Measurements from ENCODE around the gene EDDM3A. TPM values are rescaled to one million over a fixed set of nuclear protein-coding genes. Genes with fewer than 3 reads are reported as not detected.
A peak's percentile ranks its signal among the peaks of the same experiment; 100 is the strongest.
"Not testable (repeated sequence)": the region's sequence is repeated elsewhere in the genome, so short reads cannot be mapped to it uniquely, and the experiment has no call there.

The EDDM3A gene
- total and polyA plus RNA-seq, 4 donors, result not detected

DNA sequence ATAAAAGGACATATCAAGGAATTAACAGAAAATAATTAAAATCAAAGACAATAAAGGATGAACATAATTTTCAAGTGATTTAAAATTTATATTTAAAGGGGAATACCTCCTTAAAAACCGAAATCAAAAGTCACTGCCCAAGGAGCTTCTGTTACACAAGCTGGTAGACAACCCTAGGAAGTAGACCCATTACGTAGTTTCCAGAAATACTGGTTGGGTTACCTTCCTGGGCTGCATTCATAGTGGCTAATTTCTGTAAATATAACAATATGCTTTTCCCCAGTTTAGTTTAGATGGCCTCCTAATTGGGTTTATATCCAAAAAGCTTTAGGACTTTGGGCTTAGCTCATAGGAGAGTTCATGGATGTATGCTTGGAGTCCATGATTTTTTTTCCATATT is 2.1 kb upstream of the EDDM3A start:
- Histone ChIP-seq H3K9me3 (ENCODE audit: control insufficient read depth, low read length) (no peaks in the 10 kb centered on the region), H3K27me3 (ENCODE audit: control insufficient read depth in 1 of 2, insufficient read depth in 2 of 2, low read length in 1 of 2) (peaks cover 0 to 3% of the 10 kb centered on the region in 2 donors), H3K27ac (ENCODE audit: low read depth in 1 of 2, low read length in 2 of 2) (no peak overlapping the region), H3K4me3 (ENCODE audit: low read length in 2 of 2) (no peak overlapping the region), H3K4me1 (ENCODE audit: control insufficient read depth in 1 of 2, insufficient read depth in 2 of 2, low read length in 2 of 2) (no peaks in the 10 kb centered on the region), H3K36me3 (ENCODE audit: control insufficient read depth in 1 of 2, insufficient read depth in 2 of 2, low read length in 1 of 2) (no peaks in the 10 kb centered on the region)
- DNase-seq (no peak), ATAC-seq (ENCODE audit: low FRiP score) (no peak)
- intact Hi-C loops (cut with DNase I), result no loop called here
- WGBS, 2 donors, result 84 to 85% methylated on average over 2 of the region's 2 CpGs

DNA sequence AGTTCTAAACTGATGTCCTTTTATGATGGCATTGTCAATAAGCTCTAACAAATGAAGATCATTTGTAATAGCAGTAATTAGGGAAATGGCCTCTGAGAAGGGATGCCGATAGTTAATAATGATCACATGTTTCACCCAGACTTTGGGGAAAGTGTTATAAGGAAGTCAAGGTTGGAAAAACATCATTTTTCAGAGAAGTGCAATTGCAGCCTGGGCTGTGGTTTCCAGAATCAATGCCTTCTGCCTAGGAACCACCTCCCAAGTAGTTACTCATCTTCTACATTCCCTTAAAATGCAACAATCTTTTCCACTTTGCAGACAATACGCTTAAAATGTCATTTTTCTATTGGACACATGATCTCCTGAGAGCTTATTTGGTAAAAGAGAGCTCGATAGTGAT is 879 bp downstream of the EDDM3A start:
- Histone ChIP-seq H3K36me3 (ENCODE audit: control insufficient read depth in 1 of 2, insufficient read depth in 2 of 2, low read length in 1 of 2) (no peaks in the 10 kb centered on the region), H3K27me3 (ENCODE audit: control insufficient read depth in 1 of 2, insufficient read depth in 2 of 2, low read length in 1 of 2) (peaks cover 0 to 3% of the 10 kb centered on the region in 2 donors), H3K4me1 (ENCODE audit: control insufficient read depth in 1 of 2, insufficient read depth in 2 of 2, low read length in 2 of 2) (no peaks in the 10 kb centered on the region), H3K9me3 (ENCODE audit: control insufficient read depth, low read length) (no peaks in the 10 kb centered on the region), H3K27ac (ENCODE audit: low read depth in 1 of 2, low read length in 2 of 2) (no peak overlapping the region), H3K4me3 (ENCODE audit: low read length in 2 of 2) (no peak overlapping the region)
- intact Hi-C loops (cut with DNase I), result no loop called here
- WGBS, 2 donors, result 83 to 91% methylated on average over 3 of the region's 3 CpGs
- ATAC-seq (ENCODE audit: low FRiP score), result no peak
- no peak for DNase-seq

DNA sequence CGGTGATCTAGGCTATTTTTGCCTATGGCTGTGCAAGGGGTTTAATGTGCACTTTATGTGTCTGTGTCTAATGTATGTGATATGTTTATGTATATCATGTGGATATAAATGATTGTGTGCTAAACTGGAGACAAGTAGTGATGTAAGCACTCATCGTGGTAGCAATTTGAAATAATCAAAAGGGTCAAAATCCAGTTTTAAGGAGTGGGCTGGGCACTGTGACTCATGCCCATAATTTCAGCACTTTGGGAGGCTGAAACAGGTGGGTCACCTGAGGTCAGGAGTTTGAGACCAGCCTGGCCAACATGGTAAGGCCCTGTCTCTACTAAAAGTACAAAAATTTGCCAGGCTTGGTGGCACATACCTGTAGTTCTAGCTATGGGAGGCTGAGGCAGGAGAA is 2.8 kb downstream of the EDDM3A start:
- Histone ChIP-seq H3K27me3 (ENCODE audit: control insufficient read depth in 1 of 2, insufficient read depth in 2 of 2, low read length in 1 of 2) (peaks cover 0 to 3% of the 10 kb centered on the region in 2 donors), H3K36me3 (ENCODE audit: control insufficient read depth in 1 of 2, insufficient read depth in 2 of 2, low read length in 1 of 2) (no peaks in the 10 kb centered on the region), H3K27ac (ENCODE audit: low read depth in 1 of 2, low read length in 2 of 2) (no peak overlapping the region), H3K4me1 (ENCODE audit: control insufficient read depth in 1 of 2, insufficient read depth in 2 of 2, low read length in 2 of 2) (no peaks in the 10 kb centered on the region), H3K4me3 (ENCODE audit: low read length in 2 of 2) (no peak overlapping the region), H3K9me3 (ENCODE audit: control insufficient read depth, low read length) (peaks cover 7% of the 10 kb centered on the region)
- no peak for ATAC-seq (ENCODE audit: low FRiP score)
- no peak for DNase-seq
- WGBS, 2 donors, result 87 to 91% methylated on average over 2 of the region's 2 CpGs
- intact Hi-C loops (cut with DNase I), result no loop called here

DNA sequence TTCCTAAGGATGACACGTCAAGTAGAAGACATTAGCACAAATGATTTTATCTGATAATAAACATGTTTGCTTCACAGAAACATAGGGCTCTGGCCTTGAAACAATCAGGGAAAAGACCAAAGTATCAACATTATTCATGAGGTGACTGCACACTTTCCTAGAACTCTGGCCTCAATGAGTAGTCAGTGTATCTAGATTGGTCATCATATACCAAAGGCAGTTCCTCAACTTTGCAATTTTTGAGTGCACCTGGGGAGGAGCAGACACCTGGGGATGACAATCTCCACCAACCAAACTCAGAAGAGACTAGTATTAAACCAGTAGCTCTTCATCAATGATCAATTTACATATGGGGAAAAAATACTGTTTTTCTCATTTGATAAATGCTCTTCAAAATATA is 4.5 kb downstream of the EDDM3A start:
- DNase-seq (no peak), ATAC-seq (ENCODE audit: low FRiP score) (no peak)
- Histone ChIP-seq H3K9me3 (ENCODE audit: control insufficient read depth, low read length) (peaks cover 8% of the 10 kb centered on the region), H3K4me1 (ENCODE audit: control insufficient read depth in 1 of 2, insufficient read depth in 2 of 2, low read length in 2 of 2) (no peaks in the 10 kb centered on the region), H3K36me3 (ENCODE audit: control insufficient read depth in 1 of 2, insufficient read depth in 2 of 2, low read length in 1 of 2) (no peaks in the 10 kb centered on the region), H3K27ac (ENCODE audit: low read depth in 1 of 2, low read length in 2 of 2) (no peak overlapping the region), H3K27me3 (ENCODE audit: control insufficient read depth in 1 of 2, insufficient read depth in 2 of 2, low read length in 1 of 2) (peaks cover 0 to 3% of the 10 kb centered on the region in 2 donors), H3K4me3 (ENCODE audit: low read length in 2 of 2) (no peak overlapping the region)
- 82% methylated on average over 1 of the region's 1 CpG for WGBS, 2 donors
- intact Hi-C loops (cut with DNase I), result no loop called here

DNA sequence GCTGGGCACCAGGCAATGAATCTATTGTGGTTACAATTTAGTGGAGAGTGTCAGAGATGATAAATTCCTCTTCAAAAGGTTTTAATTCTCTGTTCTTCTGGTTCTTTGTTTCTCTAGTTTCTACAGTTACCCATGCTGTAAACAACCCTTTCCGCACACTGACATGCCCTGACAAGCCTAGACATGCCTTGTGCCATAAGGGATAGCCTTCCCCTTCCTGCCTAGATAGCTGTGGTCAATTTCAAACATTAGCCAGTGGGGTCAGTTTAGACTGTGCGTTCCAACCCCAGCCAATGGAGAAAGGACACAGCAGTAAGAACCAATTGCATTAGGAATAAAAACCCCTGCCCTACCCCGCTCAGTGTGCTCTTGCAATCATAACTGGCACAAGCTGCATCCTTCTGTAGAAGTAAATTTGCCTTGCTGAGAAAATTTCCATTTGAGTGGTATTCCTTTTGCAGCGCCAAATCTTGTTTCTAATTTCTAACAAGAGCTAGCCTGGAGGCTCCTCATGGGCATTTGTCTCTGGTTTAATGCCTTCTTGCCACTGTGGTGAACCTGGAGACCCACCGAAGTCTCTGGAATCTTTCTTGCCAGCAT is 6.4 kb downstream of the EDDM3A start:
- ATAC-seq (ENCODE audit: low FRiP score) (no peak), DNase-seq (no peak)
- Histone ChIP-seq H3K9me3 (ENCODE audit: control insufficient read depth, low read length) (peaks cover 8% of the 10 kb centered on the region), H3K4me1 (ENCODE audit: control insufficient read depth in 1 of 2, insufficient read depth in 2 of 2, low read length in 2 of 2) (no peaks in the 10 kb centered on the region), H3K36me3 (ENCODE audit: control insufficient read depth in 1 of 2, insufficient read depth in 2 of 2, low read length in 1 of 2) (no peaks in the 10 kb centered on the region), H3K27ac (ENCODE audit: low read depth in 1 of 2, low read length in 2 of 2) (no peak overlapping the region), H3K4me3 (ENCODE audit: low read length in 2 of 2) (no peak overlapping the region), H3K27me3 (ENCODE audit: control insufficient read depth in 1 of 2, insufficient read depth in 2 of 2, low read length in 1 of 2) (peaks cover 0 to 3% of the 10 kb centered on the region in 2 donors)
- intact Hi-C loops (cut with DNase I), result no loop called here
- WGBS, 2 donors, result 82 to 84% methylated on average over 5 of the region's 5 CpGs

DNA sequence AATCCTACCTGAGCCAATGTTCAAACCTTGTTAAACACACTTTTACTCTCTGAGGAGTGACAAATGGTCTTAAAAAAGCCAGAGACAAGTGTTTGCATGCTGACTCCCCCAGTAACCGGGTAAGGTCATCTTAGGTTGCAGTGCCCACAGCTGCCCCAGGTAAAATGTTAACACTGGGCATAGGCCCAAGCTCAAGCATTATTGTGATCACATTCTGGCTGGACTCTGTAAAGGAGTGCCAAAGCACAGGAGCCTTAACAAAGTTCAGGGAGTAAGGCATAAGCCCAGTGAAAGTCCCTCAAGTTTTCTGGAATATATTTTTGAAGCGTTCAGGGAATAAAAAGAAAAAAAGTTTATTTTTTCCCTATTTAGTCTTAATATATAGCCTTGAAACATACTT is 8.6 kb downstream of the EDDM3A start:
- no peaks in the 10 kb centered on the region for H3K4me1 ChIP-seq (ENCODE audit: control insufficient read depth in 1 of 2, insufficient read depth in 2 of 2, low read length in 2 of 2)
- no peak for DNase-seq
- peaks cover 8% of the 10 kb centered on the region for H3K9me3 ChIP-seq (ENCODE audit: control insufficient read depth, low read length)
- no peaks in the 10 kb centered on the region for H3K36me3 ChIP-seq (ENCODE audit: control insufficient read depth in 1 of 2, insufficient read depth in 2 of 2, low read length in 1 of 2)
- intact Hi-C loops (cut with DNase I), result no loop called here
- ATAC-seq (ENCODE audit: low FRiP score), result no peak
- WGBS, 2 donors, result 73 to 81% methylated on average over 2 of the region's 2 CpGs
- H3K27me3 ChIP-seq (ENCODE audit: control insufficient read depth in 1 of 2, insufficient read depth in 2 of 2, low read length in 1 of 2), result no peaks in the 10 kb centered on the region
- no peak overlapping the region for H3K27ac ChIP-seq (ENCODE audit: low read depth in 1 of 2, low read length in 2 of 2)
- H3K4me3 ChIP-seq (ENCODE audit: low read length in 2 of 2), result no peak overlapping the region

DNA sequence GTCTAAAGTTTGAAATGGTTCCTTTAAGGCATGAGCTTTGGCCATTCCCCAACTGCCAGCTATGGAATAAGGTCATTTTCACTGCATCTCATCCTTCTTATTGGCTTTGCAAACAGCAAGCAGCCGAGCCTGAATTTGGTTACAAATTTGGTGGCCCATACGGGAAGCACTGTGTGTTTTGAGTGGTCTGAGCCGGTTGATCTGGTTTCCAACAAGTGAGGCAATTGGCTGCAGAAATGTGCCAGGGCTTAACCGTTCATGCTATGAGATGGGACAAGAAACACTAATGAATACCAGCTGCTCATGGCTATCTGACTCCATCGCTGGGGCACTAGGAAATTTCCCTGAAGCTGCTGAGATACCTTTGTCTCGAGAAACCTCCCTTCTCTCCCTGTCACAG is 9.3 kb downstream of the EDDM3A start:
- no peak overlapping the region for H3K27ac ChIP-seq (ENCODE audit: low read depth in 1 of 2, low read length in 2 of 2)
- ATAC-seq (ENCODE audit: low FRiP score), result no peak
- WGBS, 2 donors, result 73 to 75% methylated on average over 6 of the region's 6 CpGs
- intact Hi-C loops (cut with DNase I), result no loop called here
- no peak for DNase-seq
- no peaks in the 10 kb centered on the region for H3K27me3 ChIP-seq (ENCODE audit: control insufficient read depth in 1 of 2, insufficient read depth in 2 of 2, low read length in 1 of 2)
- no peaks in the 10 kb centered on the region for H3K4me1 ChIP-seq (ENCODE audit: control insufficient read depth in 1 of 2, insufficient read depth in 2 of 2, low read length in 2 of 2)
- no peak overlapping the region for H3K4me3 ChIP-seq (ENCODE audit: low read length in 2 of 2)
- H3K36me3 ChIP-seq (ENCODE audit: control insufficient read depth in 1 of 2, insufficient read depth in 2 of 2, low read length in 1 of 2), result no peaks in the 10 kb centered on the region
- H3K9me3 ChIP-seq (ENCODE audit: control insufficient read depth, low read length), result peaks cover 8% of the 10 kb centered on the region

DNA sequence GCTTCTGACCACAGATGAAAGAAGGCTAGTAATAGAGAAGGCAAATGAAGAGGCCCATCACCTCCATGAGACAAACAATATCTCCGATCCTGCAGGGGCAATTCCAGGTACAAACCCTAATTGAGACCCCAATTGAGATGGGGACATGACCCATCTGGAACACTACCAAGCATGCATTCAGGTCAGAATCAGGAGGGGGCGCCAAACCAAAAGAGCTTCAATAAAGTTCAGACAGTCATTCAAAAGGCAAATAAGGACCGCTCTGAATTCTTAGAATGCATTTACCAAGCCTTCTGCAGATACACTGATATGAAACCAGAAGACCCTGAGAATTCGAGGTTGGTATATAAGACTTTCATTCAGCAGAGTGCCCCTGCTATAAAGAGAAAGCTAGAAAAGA is 12.3 kb downstream of the EDDM3A start:
- Histone ChIP-seq H3K9me3 (ENCODE audit: control insufficient read depth, low read length) (peaks cover 2% of the 10 kb centered on the region), H3K27me3 (ENCODE audit: control insufficient read depth in 1 of 2, insufficient read depth in 2 of 2, low read length in 1 of 2) (no peaks in the 10 kb centered on the region), H3K4me3 (ENCODE audit: low read length in 2 of 2) (no peak overlapping the region), H3K4me1 (ENCODE audit: control insufficient read depth in 1 of 2, insufficient read depth in 2 of 2, low read length in 2 of 2) (no peaks in the 10 kb centered on the region), H3K36me3 (ENCODE audit: control insufficient read depth in 1 of 2, insufficient read depth in 2 of 2, low read length in 1 of 2) (no peaks in the 10 kb centered on the region), H3K27ac (ENCODE audit: low read depth in 1 of 2, low read length in 2 of 2) (no peak overlapping the region)
- 64 to 67% methylated on average over 4 of the region's 4 CpGs for WGBS, 2 donors
- peak in 1 of 2 donors; percentile 46 for DNase-seq
- intact Hi-C loops (cut with DNase I), result no loop called here
- ATAC-seq (ENCODE audit: low FRiP score), result no peak

DNA sequence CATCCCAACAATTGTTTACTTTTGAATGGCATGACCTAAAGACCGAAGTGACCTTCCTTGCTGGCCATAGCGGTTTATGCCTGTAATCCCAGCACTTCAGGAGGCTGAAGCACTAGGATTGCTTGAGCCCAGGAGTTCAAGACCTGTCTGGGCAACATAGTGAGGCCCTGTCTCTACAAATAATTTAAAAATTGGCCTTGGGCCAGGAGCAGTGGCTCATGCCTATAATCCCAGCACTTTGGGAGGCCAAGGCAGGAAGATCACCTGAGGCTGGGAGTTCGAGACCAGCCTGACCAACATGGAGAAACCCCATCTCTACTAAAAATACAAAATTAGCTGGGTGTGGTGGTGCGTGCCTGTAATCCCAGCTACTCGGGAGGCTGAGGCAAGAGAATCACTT is 13.8 kb downstream of the EDDM3A start:
- DNase-seq; H3K36me3 ChIP-seq (ENCODE audit: control insufficient read depth in 1 of 2, insufficient read depth in 2 of 2, low read length in 1 of 2); intact Hi-C loops (cut with DNase I); H3K27me3 ChIP-seq (ENCODE audit: control insufficient read depth in 1 of 2, insufficient read depth in 2 of 2, low read length in 1 of 2); H3K4me3 ChIP-seq (ENCODE audit: low read length in 2 of 2); H3K4me1 ChIP-seq (ENCODE audit: control insufficient read depth in 1 of 2, insufficient read depth in 2 of 2, low read length in 2 of 2); H3K9me3 ChIP-seq (ENCODE audit: control insufficient read depth, low read length); H3K27ac ChIP-seq (ENCODE audit: low read depth in 1 of 2, low read length in 2 of 2); ATAC-seq (ENCODE audit: low FRiP score): not testable (repeated sequence)
- WGBS, 2 donors, result 88 to 91% methylated on average over 5 of the region's 5 CpGs

All from aorta (tissue), 5 donors.